HCT116 (cell line): ENCODE data around the gene NECTIN3. TPM values are rescaled to one million over a fixed set of nuclear protein-coding genes. Genes with fewer than 3 reads are reported as not detected.

Experiments used
- ATAC-seq: fragments of 200-7000 bp; cut with Tn5 transposase; 2 replicates; pipeline ENCODE4 v1.9.1; 2020; ENCODE audit warnings: mild to moderate bottlenecking, moderate library complexity
- BruUV-seq: library from RNA; stranded (reverse); fragments of 400-500 nt; replicated peaks from 2 replicates; lab custom pipeline; 2021; lab: Mats Ljungman, UMichigan
- CTCF ChIA-PET: fragments of 300-600 bp; sonication (Branson Sonifier 250); formaldehyde crosslinking; loops from one replicate; lab custom pipeline; 2021; ENCODE audit warnings: antibody characterized with exemption; lab: Charles Lee
- POLR2A ChIA-PET: fragments of 300-600, 350-600 bp; sonication (Branson Sonifier 250); formaldehyde crosslinking; loops from one replicate; lab custom pipeline; 2021; ENCODE audit warnings: antibody characterized with exemption; lab: Charles Lee
- RAD21 ChIA-PET, 2 experiments: fragments of 300-600 bp; sonication (Branson Sonifier 250); formaldehyde crosslinking; loops; one replicate each; lab custom pipeline; 2023; ENCODE audit warnings: low total read pairs in 2 of 2; ENCODE audit not compliant: uncharacterized antibody in 2 of 2, unreplicated experiment in 2 of 2, low non-redundant PET in 1 of 2; lab: Charles Lee
- DNase-seq: peaks from one replicate; pipeline ENCODE4 v3.0.0-alpha.2; 2010; ENCODE audit warnings: low read depth, low spot score
- H2AFZ ChIP-seq: fragments of 200-600 bp; shearing (Covaris generic), sonication (generic); 2 replicates; pipeline ENCODE4 v1.6.1; 2017; ENCODE audit warnings: low read depth, mixed run types, mixed read lengths, antibody characterized with exemption, low read length; ENCODE audit not compliant: poor library complexity, severe bottlenecking
- H3K27ac ChIP-seq: 2 replicates; pipeline ENCODE4 v1.5.1; 2012; ENCODE audit warnings: low read depth, low read length
- H3K27me3 ChIP-seq: fragments of 200-600 bp; sonication (generic); 2 replicates; pipeline ENCODE4 v1.6.1; 2016; ENCODE audit warnings: mixed run types, low read length, mixed read lengths; ENCODE audit not compliant: insufficient read depth
- H3K36me3 ChIP-seq, 2 experiments: fragments of 200-500 bp in 1 of 2; fragments of 200-600 bp in 1 of 2; sonication (Bioruptor generic) in 1 of 2; sonication (generic) in 1 of 2; 2 replicates each; pipeline versions ENCODE4 v1.5.1 to v1.6.1; 2014 to 2016; ENCODE audit warnings: low read length in 2 of 2, inconsistent platforms in 1 of 2, mixed read lengths in 1 of 2, mixed run types in 1 of 2; ENCODE audit not compliant: insufficient read depth in 2 of 2, control insufficient read depth in 1 of 2
- H3K4me1 ChIP-seq, 2 experiments: fragments of 200-600 bp in 1 of 2; sonication (generic) in 1 of 2; 2 replicates each; pipeline versions ENCODE4 v1.5.1 to v1.6.1; 2012 to 2017; ENCODE audit warnings: low read length in 2 of 2, inconsistent platforms in 1 of 2, mild to moderate bottlenecking in 1 of 2, mixed read lengths in 1 of 2, mixed run types in 1 of 2, moderate library complexity in 1 of 2; ENCODE audit not compliant: insufficient read depth in 2 of 2, control insufficient read depth in 1 of 2
- H3K4me2 ChIP-seq: fragments of 200-600 bp; sonication (generic); 2 replicates; pipeline ENCODE4 v1.6.1; 2017; ENCODE audit warnings: mixed run types, low read length, mixed read lengths
- H3K4me3 ChIP-seq, 2 experiments: fragments of 200-600 bp in 1 of 2; sonication (generic) in 1 of 2; replicated peaks in 1 of 2; 2 replicates each; pipeline ENCODE4 v1.5.1; 2011 to 2016; ENCODE audit warnings: low read length in 2 of 2, control low read depth in 1 of 2, low read depth in 1 of 2, mild to moderate bottlenecking in 1 of 2, mixed read lengths in 1 of 2, mixed run types in 1 of 2
- H3K79me2 ChIP-seq: fragments of 200-600 bp; sonication (generic); 2 replicates; pipeline ENCODE4 v1.6.1; 2017; ENCODE audit warnings: mild to moderate bottlenecking, mixed run types, low read length, moderate library complexity, mixed read lengths; ENCODE audit not compliant: insufficient read depth
- H3K9ac ChIP-seq: fragments of 200-600 bp; sonication (generic); 2 replicates; pipeline ENCODE4 v1.6.1; 2016; ENCODE audit warnings: low read length, mixed read lengths
- H3K9me2 ChIP-seq: fragments of 200-600 bp; sonication (generic), shearing (Covaris generic); 2 replicates; pipeline ENCODE4 v1.6.1; 2017; ENCODE audit warnings: mixed run types, mild to moderate bottlenecking, moderate library complexity; ENCODE audit not compliant: insufficient read depth
- H3K9me3 ChIP-seq, 2 experiments: fragments of 200-500 bp in 1 of 2; fragments of 200-600 bp in 1 of 2; sonication (Bioruptor generic) in 1 of 2; sonication (generic) in 1 of 2; 2 replicates each; pipeline ENCODE4 v1.6.1; 2014 to 2017; ENCODE audit warnings: low read length in 2 of 2, mixed read lengths in 2 of 2, inconsistent platforms in 1 of 2, low read depth in 1 of 2, mild to moderate bottlenecking in 1 of 2, mixed run types in 1 of 2, moderate library complexity in 1 of 2; ENCODE audit not compliant: control insufficient read depth in 1 of 2, insufficient read depth in 1 of 2
- H4K20me1 ChIP-seq: fragments of 200-600 bp; sonication (generic), shearing (Covaris generic); 2 replicates; pipeline ENCODE4 v1.6.1; 2017; ENCODE audit warnings: mixed run types, mild to moderate bottlenecking, moderate library complexity; ENCODE audit not compliant: insufficient read depth
- CBX3 ChIP-seq: IDR thresholded peaks from 2 replicates; pipeline ENCODE4 v1.6.1; 2012; ENCODE audit warnings: low read depth
- CEBPB ChIP-seq: IDR thresholded peaks from 2 replicates; pipeline ENCODE4 v1.6.1; 2012; ENCODE audit warnings: low read depth
- CTCF ChIP-seq, 3 experiments: fragments of 200-600 bp in 1 of 3; sonication (generic) in 1 of 3; IDR thresholded peaks in 2 of 3; conservative IDR thresholded peaks in 1 of 3; 2 replicates each; pipeline ENCODE4 v1.5.1; 2012 to 2017; ENCODE audit warnings: low read depth in 2 of 3, low read length in 2 of 3, antibody characterized with exemption in 1 of 3, borderline replicate concordance in 1 of 3, control low read depth in 1 of 3, mild to moderate bottlenecking in 1 of 3, mixed read lengths in 1 of 3, mixed run types in 1 of 3, moderate library complexity in 1 of 3; ENCODE audit not compliant: insufficient read depth in 1 of 3
- EGR1 ChIP-seq: IDR thresholded peaks from 2 replicates; pipeline ENCODE4 v1.6.1; 2012; ENCODE audit warnings: low read depth
- ELF1 ChIP-seq: IDR thresholded peaks from 2 replicates; pipeline ENCODE4 v1.6.1; 2012; ENCODE audit warnings: low read depth, borderline replicate concordance
- EZH2phosphoT487 ChIP-seq: fragments of 200-600 bp; IDR thresholded peaks from 2 replicates; pipeline ENCODE4 v1.6.1; 2018; ENCODE audit warnings: antibody characterized with exemption, borderline replicate concordance
- FOSL1 ChIP-seq: IDR thresholded peaks from 2 replicates; pipeline ENCODE4 v1.6.1; 2012; ENCODE audit warnings: low read depth
- JUND ChIP-seq: IDR thresholded peaks from 2 replicates; pipeline ENCODE4 v1.6.1; 2012
- MAX ChIP-seq: IDR thresholded peaks from 2 replicates; pipeline ENCODE4 v1.6.1; 2012
- POLR2A ChIP-seq: IDR thresholded peaks from 2 replicates; pipeline ENCODE4 v1.7.0; 2011; ENCODE audit warnings: borderline replicate concordance; ENCODE audit not compliant: insufficient read depth, insufficient read length; ENCODE audit errors: extremely low read depth
- POLR2AphosphoS5 ChIP-seq: IDR thresholded peaks from 2 replicates; pipeline ENCODE4 v1.6.1; 2011; ENCODE audit warnings: mild to moderate bottlenecking, low read depth, low read length, moderate library complexity
- RAD21 ChIP-seq: IDR thresholded peaks from 2 replicates; pipeline ENCODE4 v1.6.1; 2012; ENCODE audit warnings: low read depth, mild to moderate bottlenecking
- SIN3A ChIP-seq: IDR thresholded peaks from 2 replicates; pipeline ENCODE4 v1.6.1; 2012; ENCODE audit warnings: low read depth
- SP1 ChIP-seq: IDR thresholded peaks from 2 replicates; pipeline ENCODE4 v1.6.1; 2012; ENCODE audit warnings: low read depth
- SRF ChIP-seq: IDR thresholded peaks from 2 replicates; pipeline ENCODE4 v1.6.1; 2012; ENCODE audit warnings: low read depth
- YY1 ChIP-seq: IDR thresholded peaks from 2 replicates; pipeline ENCODE4 v1.6.1; 2011; ENCODE audit warnings: low read length, low read depth, moderate library complexity, mild to moderate bottlenecking; ENCODE audit not compliant: insufficient replicate concordance; ENCODE audit errors: extremely low read depth
- ZBTB33 ChIP-seq: IDR thresholded peaks from 2 replicates; pipeline ENCODE4 v1.6.1; 2011; ENCODE audit warnings: mild to moderate bottlenecking, low read length, moderate library complexity; ENCODE audit not compliant: insufficient replicate concordance; ENCODE audit errors: extremely low read depth
- ZNF274 ChIP-seq: fragments of 200-500 bp; sonication (Bioruptor generic); IDR thresholded peaks from 2 replicates; pipeline ENCODE4 v1.6.1; 2014; ENCODE audit warnings: mild to moderate bottlenecking, low read depth, low read length, inconsistent platforms
- intact Hi-C: fragments of 100-400 bp; cut with micrococcal nuclease; formaldehyde crosslinking; loops from 2 replicates; pipeline ENCODE4 v1.10.0; 2022
- total RNA-seq: library from RNA; stranded (reverse); gene quantifications from one replicate; pipeline ENCODE4 v1.2.1, GENCODE V29; 2021; ENCODE audit not compliant: unreplicated experiment

NECTIN3 gene
- total RNA-seq, 1 experiment from 2014 or later, result 93.6 TPM

- no peak overlapping the region for H3K9ac ChIP-seq
- H3K9me3 ChIP-seq, result no peaks in the 10 kb centered on the region
- H3K27me3 ChIP-seq, result no peaks in the 10 kb centered on the region
- H3K4me3 ChIP-seq, result no peak overlapping the region
- TF ChIP-seq FOSL1 (no peak), ZNF274 (no peak), ELF1 (no peak), POLR2AphosphoS5 (no peak), ZBTB33 (no peak), CEBPB (no peak), YY1 (no peak), SIN3A (no peak)
- intact Hi-C loops, result no loop called here
- H3K4me2 ChIP-seq, result no peak overlapping the region
- no peak overlapping the region for H3K27ac ChIP-seq
- BruUV-seq, result no TSS peak
- ATAC-seq (no peak), DNase-seq (no peak)
- no peaks in the 10 kb centered on the region for H3K36me3 ChIP-seq
- no peaks in the 10 kb centered on the region for H3K4me1 ChIP-seq
- H3K9me2 ChIP-seq, result no peaks in the 10 kb centered on the region
- no peaks in the 10 kb centered on the region for H3K79me2 ChIP-seq
- POLR2A ChIA-PET, result interaction anchor here (1.0 kb wide), 1 partner anchor 19 kb away, joined by 3 read pairs; no protein-coding TSS in a partner anchor
- RAD21 ChIA-PET, result no interaction called here
- CTCF ChIA-PET, result no interaction called here
- no peaks in the 10 kb centered on the region for H4K20me1 ChIP-seq
- no peak overlapping the region for H2AFZ ChIP-seq
Observed at GRCh38 chr3:111035902-111036301, 35.7 kb upstream of the NECTIN3 start.

- no TSS peak for BruUV-seq
- POLR2A ChIA-PET, result no interaction called here
- Histone ChIP-seq H3K27ac (no peak overlapping the region), H3K4me2 (no peak overlapping the region), H3K79me2 (no peaks in the 10 kb centered on the region), H3K9me3 (no peaks in the 10 kb centered on the region), H3K36me3 (no peaks in the 10 kb centered on the region), H3K9ac (no peak overlapping the region), H3K4me1 (no peaks in the 10 kb centered on the region), H4K20me1 (no peaks in the 10 kb centered on the region), H3K27me3 (no peaks in the 10 kb centered on the region), H3K9me2 (no peaks in the 10 kb centered on the region), H2AFZ (no peak overlapping the region), H3K4me3 (no peak overlapping the region)
- RAD21 ChIA-PET, result no interaction called here
- ATAC-seq (no peak), DNase-seq (no peak)
- CTCF ChIA-PET, result no interaction called here
- intact Hi-C loops, result no loop called here
- TF ChIP-seq EZH2phosphoT487 (no peak), SP1 (no peak), RAD21 (no peak), EGR1 (no peak), CBX3 (no peak), ZNF274 (no peak), JUND (no peak), MAX (no peak), SRF (no peak), CTCF (IDR thresholded peaks at IDR 0.05 in 2 of 3, conservative IDR thresholded peaks at IDR 0.05 in 1 of 3; ENCODE audit: borderline replicate concordance in 1 of 3, insufficient read depth in 1 of 3, low read depth in 2 of 3, low read length in 2 of 3) (no peak), SIN3A (no peak), POLR2A (no peak), ELF1 (no peak)
Observed at GRCh38 chr3:111040959-111041358, 30.7 kb upstream of the NECTIN3 start.
